Gastroesophageal sphincter (tissue), 3 donors: ENCODE data around the gene TTLL6.
"Not testable (repeated sequence)": the region's sequence is repeated elsewhere in the genome, so short reads cannot be mapped to it uniquely, and the experiment has no call there.

Experiments used
- POLR2A ChIP-seq, 2 donors: fragments of 450-650 bp; IDR thresholded peaks; one replicate each; pipeline ENCODE4 v1.6.1; 2017; ENCODE audit warnings: antibody characterized with exemption in 2 of 2, mild to moderate bottlenecking in 2 of 2, moderate library complexity in 1 of 2
- TF ChIP-seq, protein P1 (sequence below), 4 experiments: fragments of 200-600 bp in 2 of 4; fragments of 450-650 bp in 2 of 4; sonication (generic) in 1 of 4; IDR thresholded peaks; one replicate each; pipeline ENCODE4 v1.5.1; 2017 to 2019; ENCODE audit warnings: antibody characterized with exemption in 4 of 4, mild to moderate bottlenecking in 2 of 4, moderate library complexity in 2 of 4

GRCh38 chr17:48820936-48821335 lies 3.9 kb upstream of the TTLL6 start:
- not testable (repeated sequence) for TF ChIP-seq POLR2A (IDR thresholded peaks at IDR 0.05)
- TF ChIP-seq, protein P1, sequence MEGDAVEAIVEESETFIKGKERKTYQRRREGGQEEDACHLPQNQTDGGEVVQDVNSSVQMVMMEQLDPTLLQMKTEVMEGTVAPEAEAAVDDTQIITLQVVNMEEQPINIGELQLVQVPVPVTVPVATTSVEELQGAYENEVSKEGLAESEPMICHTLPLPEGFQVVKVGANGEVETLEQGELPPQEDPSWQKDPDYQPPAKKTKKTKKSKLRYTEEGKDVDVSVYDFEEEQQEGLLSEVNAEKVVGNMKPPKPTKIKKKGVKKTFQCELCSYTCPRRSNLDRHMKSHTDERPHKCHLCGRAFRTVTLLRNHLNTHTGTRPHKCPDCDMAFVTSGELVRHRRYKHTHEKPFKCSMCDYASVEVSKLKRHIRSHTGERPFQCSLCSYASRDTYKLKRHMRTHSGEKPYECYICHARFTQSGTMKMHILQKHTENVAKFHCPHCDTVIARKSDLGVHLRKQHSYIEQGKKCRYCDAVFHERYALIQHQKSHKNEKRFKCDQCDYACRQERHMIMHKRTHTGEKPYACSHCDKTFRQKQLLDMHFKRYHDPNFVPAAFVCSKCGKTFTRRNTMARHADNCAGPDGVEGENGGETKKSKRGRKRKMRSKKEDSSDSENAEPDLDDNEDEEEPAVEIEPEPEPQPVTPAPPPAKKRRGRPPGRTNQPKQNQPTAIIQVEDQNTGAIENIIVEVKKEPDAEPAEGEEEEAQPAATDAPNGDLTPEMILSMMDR (IDR thresholded peaks at IDR 0.05) = not testable (repeated sequence)
